ENCODE data around the gene PLA2G4E.

GRCh38 chr15:42033214-42033873 lies 12.5 kb upstream of the PLA2G4E start:
- TF ChIP-seq POLR2A (IDR thresholded peaks at IDR 0.05) (no peak), CTCF (IDR thresholded peaks at IDR 0.05) (no peak), EP300 (IDR thresholded peaks at IDR 0.05) (no peak)
